Thyroid gland (tissue), 4 donors: ENCODE data around the gene EYS. TPM values are rescaled to one million over a fixed set of nuclear protein-coding genes. Genes with fewer than 3 reads are reported as not detected.

Experiments used
- DNase-seq, 2 donors: peaks; one replicate each; pipeline ENCODE4 v3.0.0-alpha.2; 2019
- H3K27ac ChIP-seq, 3 donors: fragments of 200-600 bp; sonication (generic); 1 replicate in 2 of 3; 2 replicates in 1 of 3; pipeline ENCODE4 v1.5.1; 2016 to 2019; ENCODE audit warnings: mild to moderate bottlenecking in 1 of 3, moderate library complexity in 1 of 3
- H3K27me3 ChIP-seq: fragments of 200-600 bp; sonication (generic); one replicate; pipeline ENCODE4 v1.5.1; 2019
- H3K36me3 ChIP-seq, 2 donors: fragments of 200-600 bp; sonication (generic); one replicate each; pipeline ENCODE4 v1.5.1; 2016 to 2019
- H3K4me1 ChIP-seq, 2 donors: fragments of 200-600 bp; sonication (generic); one replicate each; pipeline ENCODE4 v1.5.1; 2017 to 2019
- H3K4me3 ChIP-seq, 3 donors: fragments of 200-600 bp; sonication (generic); replicated peaks in 1 of 3; 1 replicate in 2 of 3; 2 replicates in 1 of 3; pipeline ENCODE4 v1.5.1; 2016; ENCODE audit warnings: mild to moderate bottlenecking in 1 of 3
- H3K9me3 ChIP-seq: fragments of 200-600 bp; sonication (generic); one replicate; pipeline ENCODE4 v1.5.1; 2017
- POLR2A ChIP-seq, 2 donors: fragments of 450-650 bp; IDR thresholded peaks; one replicate each; pipeline ENCODE4 v1.6.1; 2017; ENCODE audit warnings: antibody characterized with exemption in 2 of 2, mild to moderate bottlenecking in 2 of 2, moderate library complexity in 1 of 2
- WGBS, 2 donors: methylation state at CpG; one replicate each; pipeline ENCODE4 v1.1.5; 2017; 5-methylcytosine and 5-hydroxymethylcytosine counted together
- intact Hi-C: fragments of 100-400 bp; cut with DNase I; formaldehyde crosslinking; loops from one replicate; pipeline ENCODE4 v1.15.1; 2023
- total RNA-seq, 4 donors: library from RNA; depleted of rRNA; stranded (reverse); fragments of >200 nt; gene quantifications; one replicate each; pipeline ENCODE4 v1.2.3, GENCODE V29; 2016
- TF ChIP-seq, protein P1 (sequence below), 6 experiments: fragments of 200-600 bp in 3 of 6; fragments of 450-650 bp in 3 of 6; sonication (generic) in 3 of 6; IDR thresholded peaks; one replicate each; pipeline ENCODE4 v1.5.1; 2016 to 2019; ENCODE audit warnings: antibody characterized with exemption in 6 of 6, mild to moderate bottlenecking in 2 of 6, inconsistent platforms in 1 of 6, moderate library complexity in 1 of 6

EYS gene
- total RNA-seq, 4 donors from 2014 or later, result not detected

DNA sequence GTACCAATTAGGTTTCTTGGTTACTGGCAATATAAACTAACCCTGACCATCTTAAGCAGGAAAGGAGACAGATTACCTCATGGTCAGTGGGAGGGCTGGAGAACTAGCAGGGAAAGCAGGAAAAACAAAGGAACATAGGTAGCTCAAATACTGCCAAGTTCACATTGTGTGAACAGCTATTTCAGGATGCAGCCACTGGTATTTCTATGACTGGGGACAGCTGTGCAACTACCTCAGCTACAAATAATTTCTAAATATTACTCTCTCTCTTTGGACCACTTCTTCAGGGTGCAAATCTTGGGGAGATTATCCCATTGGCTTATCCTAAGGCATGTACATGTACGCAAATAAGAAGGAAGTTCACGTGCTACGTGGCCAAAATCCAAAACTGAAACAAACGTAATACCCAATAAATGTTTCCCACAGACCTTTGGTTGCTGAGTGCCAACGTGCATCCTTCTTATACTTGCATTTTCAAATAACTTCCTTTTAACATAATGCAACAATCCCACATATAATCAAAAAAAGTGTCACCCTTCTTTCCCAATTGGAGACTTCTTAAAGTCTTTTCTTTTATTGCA is 1890.5 kb downstream of the EYS start:
- DNase-seq, result no peak
- Histone ChIP-seq H3K4me1 (no peaks in the 10 kb centered on the region), H3K27ac (no peak overlapping the region), H3K9me3 (no peaks in the 10 kb centered on the region), H3K4me3 (no peak overlapping the region), H3K27me3 (no peaks in the 10 kb centered on the region), H3K36me3 (no peaks in the 10 kb centered on the region)
- intact Hi-C loops, result no loop called here
- WGBS, 2 donors, result 74 to 75% methylated on average over 5 of the region's 5 CpGs
- TF ChIP-seq, protein P1, sequence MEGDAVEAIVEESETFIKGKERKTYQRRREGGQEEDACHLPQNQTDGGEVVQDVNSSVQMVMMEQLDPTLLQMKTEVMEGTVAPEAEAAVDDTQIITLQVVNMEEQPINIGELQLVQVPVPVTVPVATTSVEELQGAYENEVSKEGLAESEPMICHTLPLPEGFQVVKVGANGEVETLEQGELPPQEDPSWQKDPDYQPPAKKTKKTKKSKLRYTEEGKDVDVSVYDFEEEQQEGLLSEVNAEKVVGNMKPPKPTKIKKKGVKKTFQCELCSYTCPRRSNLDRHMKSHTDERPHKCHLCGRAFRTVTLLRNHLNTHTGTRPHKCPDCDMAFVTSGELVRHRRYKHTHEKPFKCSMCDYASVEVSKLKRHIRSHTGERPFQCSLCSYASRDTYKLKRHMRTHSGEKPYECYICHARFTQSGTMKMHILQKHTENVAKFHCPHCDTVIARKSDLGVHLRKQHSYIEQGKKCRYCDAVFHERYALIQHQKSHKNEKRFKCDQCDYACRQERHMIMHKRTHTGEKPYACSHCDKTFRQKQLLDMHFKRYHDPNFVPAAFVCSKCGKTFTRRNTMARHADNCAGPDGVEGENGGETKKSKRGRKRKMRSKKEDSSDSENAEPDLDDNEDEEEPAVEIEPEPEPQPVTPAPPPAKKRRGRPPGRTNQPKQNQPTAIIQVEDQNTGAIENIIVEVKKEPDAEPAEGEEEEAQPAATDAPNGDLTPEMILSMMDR (IDR thresholded peaks at IDR 0.05), result no peak
- TF ChIP-seq POLR2A (IDR thresholded peaks at IDR 0.05), result no peak

DNA sequence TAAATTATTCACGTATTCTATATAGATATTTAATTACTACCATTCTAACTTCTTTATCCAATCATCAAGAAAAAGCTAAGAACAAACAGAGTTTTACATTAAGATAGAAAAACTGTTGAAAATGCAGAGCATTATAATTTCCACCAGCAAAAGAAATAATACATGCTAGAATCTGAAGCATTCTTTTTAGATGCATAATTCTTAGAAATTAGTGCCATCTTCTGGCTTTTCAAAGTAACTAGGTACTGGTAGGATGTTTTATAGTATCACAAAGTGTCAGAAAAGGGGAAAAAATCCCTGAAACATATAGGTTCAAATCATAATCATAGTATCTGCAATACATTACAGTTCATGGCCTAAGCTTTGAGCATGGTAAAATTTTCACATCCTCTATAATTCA is 1892.6 kb downstream of the EYS start:
- TF ChIP-seq, protein P1 (IDR thresholded peaks at IDR 0.05), result no peak
- no peak for TF ChIP-seq POLR2A (IDR thresholded peaks at IDR 0.05)
- Histone ChIP-seq H3K36me3 (no peaks in the 10 kb centered on the region), H3K27me3 (no peaks in the 10 kb centered on the region), H3K9me3 (no peaks in the 10 kb centered on the region), H3K27ac (no peak overlapping the region), H3K4me3 (no peak overlapping the region), H3K4me1 (no peaks in the 10 kb centered on the region)
- intact Hi-C loops, result no loop called here
- DNase-seq, result no peak
- 93 to 94% methylated on average over 1 of the region's 1 CpG for WGBS, 2 donors

DNA sequence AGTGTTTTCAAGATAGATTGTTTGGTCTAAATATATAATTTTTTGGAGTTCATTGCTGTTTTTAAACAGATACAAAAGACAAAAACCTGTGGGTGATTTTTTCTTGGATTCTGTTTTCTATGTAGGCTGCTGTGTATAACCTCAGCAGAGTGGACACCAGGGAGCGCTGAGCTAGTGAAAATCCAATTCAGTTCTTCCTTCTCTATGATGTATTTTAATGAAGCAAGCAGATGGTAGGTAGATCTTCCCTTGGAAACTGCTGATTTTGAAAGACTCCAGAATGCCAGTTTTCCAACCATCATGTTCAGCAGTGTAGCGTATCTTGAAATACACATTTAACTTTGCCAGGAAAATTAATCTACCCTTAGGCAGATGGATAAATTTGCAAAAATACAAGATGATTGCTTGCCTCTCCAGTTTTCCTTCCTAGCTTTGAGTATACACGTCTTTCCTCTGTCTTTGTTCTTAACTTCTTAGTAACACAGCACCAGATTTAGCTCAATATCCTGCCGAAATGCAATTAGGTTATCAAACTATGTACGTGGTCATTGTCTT is 1893.4 kb downstream of the EYS start:
- H3K9me3 ChIP-seq, result no peaks in the 10 kb centered on the region
- 81 to 84% methylated on average over 5 of the region's 5 CpGs for WGBS, 2 donors
- DNase-seq, result no peak

DNA sequence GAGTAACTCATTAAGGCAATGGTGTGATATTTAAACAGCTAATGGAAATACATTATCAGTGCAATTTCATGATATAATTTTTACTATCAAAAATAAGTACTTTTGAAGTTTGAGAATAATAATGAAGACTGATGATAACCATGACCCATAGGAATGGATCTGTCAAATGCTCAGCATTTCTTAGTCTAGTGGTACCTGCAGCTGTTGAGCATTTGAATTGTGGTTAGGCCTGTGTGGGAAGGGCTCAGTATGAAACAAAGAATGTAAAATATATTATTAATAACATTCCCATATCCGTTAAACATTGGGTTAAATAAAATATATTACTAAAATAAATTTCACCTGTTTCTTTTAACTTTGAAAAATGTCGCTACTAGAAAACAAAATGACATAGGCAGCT is 1898.5 kb downstream of the EYS start:
- Histone ChIP-seq H3K9me3 (no peaks in the 10 kb centered on the region), H3K4me3 (no peak overlapping the region), H3K4me1 (no peaks in the 10 kb centered on the region), H3K27me3 (no peaks in the 10 kb centered on the region), H3K27ac (no peak overlapping the region), H3K36me3 (no peaks in the 10 kb centered on the region)
- 51 to 73% methylated on average over 2 of the region's 2 CpGs for WGBS, 2 donors
- TF ChIP-seq, protein P1 (IDR thresholded peaks at IDR 0.05), result no peak
- no peak for TF ChIP-seq POLR2A (IDR thresholded peaks at IDR 0.05)
- no peak for DNase-seq
- intact Hi-C loops, result no loop called here

More for the DNA sequence above, 1893.4 kb downstream of the EYS start:
- Histone ChIP-seq H3K4me1 (no peaks in the 10 kb centered on the region), H3K36me3 (no peaks in the 10 kb centered on the region), H3K4me3 (no peak overlapping the region), H3K27ac (no peak overlapping the region), H3K27me3 (no peaks in the 10 kb centered on the region)
- TF ChIP-seq POLR2A (IDR thresholded peaks at IDR 0.05), result no peak
- TF ChIP-seq, protein P1 (IDR thresholded peaks at IDR 0.05), result no peak
- intact Hi-C loops, result no loop called here

DNA sequence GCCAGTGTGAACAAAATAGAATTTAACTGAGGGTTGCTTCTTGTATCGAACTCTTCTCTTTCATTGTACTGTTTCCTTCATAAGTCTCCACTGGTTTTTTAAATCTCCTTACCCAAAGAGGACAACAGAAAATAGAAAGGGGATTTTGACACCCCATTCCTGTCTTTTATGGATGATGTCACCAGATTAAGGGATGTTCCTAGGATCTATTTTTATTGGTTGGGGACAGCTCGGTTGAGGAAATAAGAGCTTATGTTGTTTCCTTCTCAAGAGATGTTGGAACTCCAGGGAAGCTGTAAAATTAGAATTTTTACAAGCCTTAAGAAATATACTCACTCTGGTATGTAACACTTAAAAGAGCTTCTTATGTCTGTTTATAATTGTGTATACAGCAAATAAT is 1900.0 kb downstream of the EYS start:
- Histone ChIP-seq H3K9me3 (no peaks in the 10 kb centered on the region), H3K27me3 (no peaks in the 10 kb centered on the region), H3K4me3 (no peak overlapping the region), H3K4me1 (no peaks in the 10 kb centered on the region), H3K36me3 (no peaks in the 10 kb centered on the region), H3K27ac (no peak overlapping the region)
- no peak for TF ChIP-seq POLR2A (IDR thresholded peaks at IDR 0.05)
- TF ChIP-seq, protein P1 (IDR thresholded peaks at IDR 0.05), result no peak
- 69 to 75% methylated on average over 2 of the region's 2 CpGs for WGBS, 2 donors
- intact Hi-C loops, result no loop called here
- no peak for DNase-seq
